AML-193 (cell line): ENCODE data around the gene SRGAP3.

Source experiments
- DNase-seq, 2 experiments: peaks; one replicate each; lab custom pipeline; 2025; lab: John Stamatoyannopoulos, UW

SRGAP3 gene

GRCh38 chr3:9225268-9225667 lies 24.2 kb downstream of the SRGAP3 start:
- DNase-seq = no peak

- DNase-seq = no peak
Measured at GRCh38 chr3:9224490-9224889, 25.0 kb downstream of the SRGAP3 start.

GRCh38 chr3:9223672-9224071 lies 25.8 kb downstream of the SRGAP3 start:
- no peak for DNase-seq

GRCh38 chr3:9222956-9223639 lies 26.3 kb downstream of the SRGAP3 start:
- DNase-seq = no peak

GRCh38 chr3:9222049-9222448 lies 27.4 kb downstream of the SRGAP3 start:
- DNase-seq = no peak

- no peak for DNase-seq
Measured at GRCh38 chr3:9218514-9218846, 31.0 kb downstream of the SRGAP3 start.

- DNase-seq = no peak
Measured at GRCh38 chr3:9217784-9218513, 31.5 kb downstream of the SRGAP3 start.

- no peak for DNase-seq
Measured at GRCh38 chr3:9216736-9217135, 32.7 kb downstream of the SRGAP3 start.

GRCh38 chr3:9214599-9214998 lies 34.8 kb downstream of the SRGAP3 start:
- no peak for DNase-seq

- no peak for DNase-seq
Measured at GRCh38 chr3:9214185-9214584, 35.3 kb downstream of the SRGAP3 start.

GRCh38 chr3:9213019-9213634 lies 36.3 kb downstream of the SRGAP3 start:
- DNase-seq = no peak

GRCh38 chr3:9211155-9211950 lies 38.1 kb downstream of the SRGAP3 start:
- DNase-seq = no peak

- DNase-seq = no peak
Measured at GRCh38 chr3:9209777-9210176, 39.7 kb downstream of the SRGAP3 start.

GRCh38 chr3:9208605-9209152 lies 40.8 kb downstream of the SRGAP3 start:
- DNase-seq = no peak

- DNase-seq = no peak
Measured at GRCh38 chr3:9207116-9207763, 42.2 kb downstream of the SRGAP3 start.

GRCh38 chr3:9206287-9206686 lies 43.2 kb downstream of the SRGAP3 start:
- DNase-seq = no peak

- no peak for DNase-seq
Measured at GRCh38 chr3:9205345-9206143, 43.9 kb downstream of the SRGAP3 start.

GRCh38 chr3:9204253-9204992 lies 45.0 kb downstream of the SRGAP3 start:
- DNase-seq = no peak

GRCh38 chr3:9203317-9203716 lies 46.1 kb downstream of the SRGAP3 start:
- no peak for DNase-seq

- DNase-seq = no peak
Measured at GRCh38 chr3:9202546-9202945, 46.9 kb downstream of the SRGAP3 start.
